ENCODE data around the gene NFIB.

DNA sequence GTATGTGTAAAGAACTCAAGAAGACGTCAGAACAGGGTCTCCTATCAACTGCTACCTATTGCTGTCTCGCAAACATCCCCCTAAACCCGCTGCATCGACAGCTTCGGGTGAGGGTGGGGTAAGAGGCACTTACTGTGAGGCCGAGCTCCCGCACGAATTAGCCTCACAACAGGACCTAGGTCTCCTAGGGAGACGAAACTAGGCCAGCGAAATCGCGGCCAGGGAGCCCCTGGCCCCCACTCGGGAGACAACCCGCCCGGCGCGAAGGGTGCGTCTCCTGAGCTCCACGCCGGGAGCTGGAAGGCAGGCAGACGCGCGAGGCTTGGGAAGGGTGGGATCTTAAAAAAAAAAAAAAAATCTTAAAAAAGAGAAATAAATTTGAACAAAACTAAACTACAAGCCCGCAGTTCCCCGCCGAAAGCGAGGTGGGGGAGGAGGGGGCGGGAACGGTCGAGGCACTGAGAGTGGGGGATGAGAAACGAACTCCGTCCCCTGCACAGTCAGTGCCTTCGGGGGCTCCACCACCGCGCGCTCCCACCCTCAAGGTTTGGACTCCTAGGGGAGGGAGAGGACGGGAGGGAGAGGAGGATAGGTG is 33.0 kb upstream of the NFIB start:
- peak; percentile 72 for TF ChIP-seq EZH2 (IDR thresholded peaks at IDR 0.05; ENCODE audit: low read length, missing control alignments)
- TF ChIP-seq, protein P1, sequence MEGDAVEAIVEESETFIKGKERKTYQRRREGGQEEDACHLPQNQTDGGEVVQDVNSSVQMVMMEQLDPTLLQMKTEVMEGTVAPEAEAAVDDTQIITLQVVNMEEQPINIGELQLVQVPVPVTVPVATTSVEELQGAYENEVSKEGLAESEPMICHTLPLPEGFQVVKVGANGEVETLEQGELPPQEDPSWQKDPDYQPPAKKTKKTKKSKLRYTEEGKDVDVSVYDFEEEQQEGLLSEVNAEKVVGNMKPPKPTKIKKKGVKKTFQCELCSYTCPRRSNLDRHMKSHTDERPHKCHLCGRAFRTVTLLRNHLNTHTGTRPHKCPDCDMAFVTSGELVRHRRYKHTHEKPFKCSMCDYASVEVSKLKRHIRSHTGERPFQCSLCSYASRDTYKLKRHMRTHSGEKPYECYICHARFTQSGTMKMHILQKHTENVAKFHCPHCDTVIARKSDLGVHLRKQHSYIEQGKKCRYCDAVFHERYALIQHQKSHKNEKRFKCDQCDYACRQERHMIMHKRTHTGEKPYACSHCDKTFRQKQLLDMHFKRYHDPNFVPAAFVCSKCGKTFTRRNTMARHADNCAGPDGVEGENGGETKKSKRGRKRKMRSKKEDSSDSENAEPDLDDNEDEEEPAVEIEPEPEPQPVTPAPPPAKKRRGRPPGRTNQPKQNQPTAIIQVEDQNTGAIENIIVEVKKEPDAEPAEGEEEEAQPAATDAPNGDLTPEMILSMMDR (conservative IDR thresholded peaks at IDR 0.05 in 1 of 2, IDR thresholded peaks at IDR 0.05 in 1 of 2; ENCODE audit: low read depth in 1 of 2, low read length in 2 of 2) = no peak
